Uterus (tissue), 4 donors: Measurements from ENCODE around the gene ADGRG6. TPM values are rescaled to one million over a fixed set of nuclear protein-coding genes. Genes with fewer than 3 reads are reported as not detected.

Experiments used
- DNase-seq, 2 donors: peaks; one replicate each; pipeline ENCODE4 v3.0.0-alpha.2; 2019 to 2020
- H3K27ac ChIP-seq, 2 donors: fragments of 200-600 bp; sonication (generic); 1 replicate in 1 of 2; 2 replicates in 1 of 2; pipeline ENCODE4 v1.5.1; 2016 to 2018
- H3K27me3 ChIP-seq, 2 donors: fragments of 200-600 bp; sonication (generic); one replicate each; pipeline ENCODE4 v1.5.1; 2018 to 2019; ENCODE audit warnings: control low read depth in 1 of 2
- H3K36me3 ChIP-seq, 2 donors: fragments of 200-600 bp; sonication (generic); one replicate each; pipeline ENCODE4 v1.5.1; 2019; ENCODE audit warnings: control low read depth in 1 of 2
- H3K4me1 ChIP-seq, 2 donors: fragments of 200-600 bp; sonication (generic); one replicate each; pipeline ENCODE4 v1.5.1; 2018 to 2019; ENCODE audit warnings: control low read depth in 1 of 2
- H3K4me3 ChIP-seq, 2 donors: fragments of 200-600 bp; sonication (generic); 1 replicate in 1 of 2; 2 replicates in 1 of 2; pipeline ENCODE4 v1.5.1; 2018 to 2019; ENCODE audit warnings: mild to moderate bottlenecking in 1 of 2
- H3K9me3 ChIP-seq, 2 donors: fragments of 200-600 bp; sonication (generic); one replicate each; pipeline ENCODE4 v1.5.1; 2019; ENCODE audit warnings: control low read depth in 1 of 2
- POLR2A ChIP-seq, 2 donors: fragments of 450-650 bp; IDR thresholded peaks; one replicate each; pipeline ENCODE4 v1.6.1; 2016; ENCODE audit warnings: antibody characterized with exemption in 2 of 2, mild to moderate bottlenecking in 1 of 2, moderate library complexity in 1 of 2
- intact Hi-C: fragments of 100-400 bp; cut with DNase I; formaldehyde crosslinking; loops from one replicate; pipeline ENCODE4 v1.15.1; 2023; ENCODE audit warnings: low total_unique reads
- total RNA-seq, 4 donors: library from RNA; depleted of rRNA in 3 of 4; stranded (reverse); fragments of >200 nt in 3 of 4; gene quantifications; one replicate each; pipeline versions ENCODE4 v1.1.0 to v1.2.4, GENCODE V29; 2014 to 2023
- TF ChIP-seq, protein P1 (sequence below), 4 experiments: fragments of 200-600 bp in 2 of 4; fragments of 450-650 bp in 2 of 4; sonication (generic) in 2 of 4; IDR thresholded peaks; one replicate each; pipeline ENCODE4 v1.5.1; 2016 to 2019; ENCODE audit warnings: antibody characterized with exemption in 4 of 4, mild to moderate bottlenecking in 2 of 4, moderate library complexity in 1 of 4
- donor health status: DM: yes; HTN: yes; CAD: no.

The ADGRG6 gene
- total RNA-seq, 4 donors from 2014 or later, result 3.6 to 23.8 (median 9.5) TPM

DNA sequence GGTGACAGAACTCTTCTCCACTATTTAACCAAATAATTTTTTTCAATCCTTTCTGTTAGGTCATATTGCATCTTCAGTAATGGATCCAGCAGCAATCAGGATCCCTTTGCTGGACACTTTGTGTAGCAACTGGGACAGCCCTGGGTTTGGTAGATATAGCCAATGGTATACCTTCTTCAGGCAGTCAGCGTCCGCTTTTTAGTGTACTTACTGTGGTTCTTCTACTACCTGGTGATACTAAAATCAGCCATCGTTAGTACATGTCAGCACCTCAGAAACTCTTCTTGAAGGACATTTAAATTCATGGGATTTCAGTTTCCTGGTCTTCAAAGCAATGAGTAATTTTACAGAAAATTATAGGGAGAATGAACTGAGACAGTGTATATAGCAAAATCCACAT, 93.5 kb downstream of the ADGRG6 start:
- no peak for DNase-seq
- no peak overlapping the region for H3K4me3 ChIP-seq
- H3K9me3 ChIP-seq, result no peaks in the 10 kb centered on the region
- no peak overlapping the region for H3K27ac ChIP-seq
- intact Hi-C loops, result no loop called here
- no peak for TF ChIP-seq POLR2A (IDR thresholded peaks at IDR 0.05)
- TF ChIP-seq, protein P1, sequence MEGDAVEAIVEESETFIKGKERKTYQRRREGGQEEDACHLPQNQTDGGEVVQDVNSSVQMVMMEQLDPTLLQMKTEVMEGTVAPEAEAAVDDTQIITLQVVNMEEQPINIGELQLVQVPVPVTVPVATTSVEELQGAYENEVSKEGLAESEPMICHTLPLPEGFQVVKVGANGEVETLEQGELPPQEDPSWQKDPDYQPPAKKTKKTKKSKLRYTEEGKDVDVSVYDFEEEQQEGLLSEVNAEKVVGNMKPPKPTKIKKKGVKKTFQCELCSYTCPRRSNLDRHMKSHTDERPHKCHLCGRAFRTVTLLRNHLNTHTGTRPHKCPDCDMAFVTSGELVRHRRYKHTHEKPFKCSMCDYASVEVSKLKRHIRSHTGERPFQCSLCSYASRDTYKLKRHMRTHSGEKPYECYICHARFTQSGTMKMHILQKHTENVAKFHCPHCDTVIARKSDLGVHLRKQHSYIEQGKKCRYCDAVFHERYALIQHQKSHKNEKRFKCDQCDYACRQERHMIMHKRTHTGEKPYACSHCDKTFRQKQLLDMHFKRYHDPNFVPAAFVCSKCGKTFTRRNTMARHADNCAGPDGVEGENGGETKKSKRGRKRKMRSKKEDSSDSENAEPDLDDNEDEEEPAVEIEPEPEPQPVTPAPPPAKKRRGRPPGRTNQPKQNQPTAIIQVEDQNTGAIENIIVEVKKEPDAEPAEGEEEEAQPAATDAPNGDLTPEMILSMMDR (IDR thresholded peaks at IDR 0.05), result no peak
- no peaks in the 10 kb centered on the region for H3K27me3 ChIP-seq
- H3K4me1 ChIP-seq, result no peaks in the 10 kb centered on the region
- H3K36me3 ChIP-seq, result no peaks in the 10 kb centered on the region

DNA sequence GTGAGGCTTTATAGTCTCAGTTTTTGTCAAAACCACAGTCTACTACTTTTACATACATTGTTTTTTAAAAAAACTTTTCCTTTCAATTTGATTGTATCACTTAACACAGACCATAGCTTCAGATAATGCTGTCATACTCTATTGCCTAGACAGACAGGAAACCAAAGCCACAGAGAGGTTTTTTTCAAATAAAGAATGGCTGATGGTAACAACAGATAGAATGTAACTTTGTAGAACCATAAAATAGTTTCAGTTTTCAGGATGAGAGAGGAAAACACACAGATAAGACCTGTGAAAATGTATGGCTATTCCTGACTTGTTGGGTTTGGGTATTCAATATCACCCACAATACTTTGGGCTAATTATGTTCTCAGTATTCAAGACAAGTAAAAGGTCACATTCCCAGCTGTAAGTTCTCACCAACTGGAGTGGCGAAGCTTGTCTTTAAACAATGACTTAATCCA, 94.0 kb downstream of the ADGRG6 start:
- TF ChIP-seq, protein P1 (IDR thresholded peaks at IDR 0.05), result no peak
- TF ChIP-seq POLR2A (IDR thresholded peaks at IDR 0.05), result no peak

DNA sequence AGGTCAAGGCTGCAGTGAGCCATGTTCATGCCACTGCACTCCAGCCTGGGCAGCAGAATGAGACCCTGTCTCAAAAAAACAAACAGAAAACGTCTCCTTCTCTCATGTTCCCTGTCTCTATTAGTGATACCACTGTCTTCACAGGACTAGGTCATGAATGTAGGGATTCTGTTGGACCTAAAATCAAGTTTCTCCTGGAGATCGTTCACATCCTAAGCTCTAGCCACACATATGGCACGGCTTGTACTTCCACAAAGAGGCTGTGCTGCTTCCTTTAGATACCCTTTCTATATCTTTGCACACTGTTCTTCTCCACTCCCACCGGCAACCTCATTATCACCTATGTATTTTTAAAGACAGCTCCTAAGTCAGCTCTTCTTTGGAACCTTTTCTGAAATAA, 96.5 kb downstream of the ADGRG6 start:
- H3K36me3 ChIP-seq, result no peaks in the 10 kb centered on the region
- TF ChIP-seq, protein P1 (IDR thresholded peaks at IDR 0.05), result no peak
- TF ChIP-seq POLR2A (IDR thresholded peaks at IDR 0.05), result no peak

More for the DNA sequence above, 94.0 kb downstream of the ADGRG6 start:
- intact Hi-C loops, result no loop called here
- no peaks in the 10 kb centered on the region for H3K4me1 ChIP-seq
- H3K4me3 ChIP-seq, result no peak overlapping the region
- no peaks in the 10 kb centered on the region for H3K36me3 ChIP-seq
- no peaks in the 10 kb centered on the region for H3K9me3 ChIP-seq
- no peak for DNase-seq
- no peak overlapping the region for H3K27ac ChIP-seq
- H3K27me3 ChIP-seq, result no peaks in the 10 kb centered on the region

DNA sequence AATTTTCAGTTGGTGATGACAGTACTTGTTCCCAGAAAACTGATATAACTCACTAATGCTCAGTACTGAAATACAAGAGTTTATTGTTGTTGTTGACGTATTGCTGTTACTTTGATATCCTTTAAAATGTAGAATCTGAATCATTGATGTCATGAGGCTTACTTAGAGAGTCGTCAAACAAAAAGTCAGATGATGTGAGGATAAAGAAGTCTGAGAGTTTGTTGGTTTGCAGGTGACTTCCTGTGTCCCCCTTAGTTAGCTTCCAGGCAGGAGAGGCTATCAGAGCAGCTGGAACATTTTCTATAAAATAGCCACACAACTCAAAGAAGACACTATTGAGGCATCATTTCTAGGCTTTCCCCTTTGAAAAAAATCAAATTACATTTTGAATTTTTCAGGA, 97.9 kb downstream of the ADGRG6 start:
- TF ChIP-seq, protein P1 (IDR thresholded peaks at IDR 0.05), result no peak
- H3K9me3 ChIP-seq, result no peaks in the 10 kb centered on the region
- intact Hi-C loops, result no loop called here

More for the DNA sequence above, 96.5 kb downstream of the ADGRG6 start:
- intact Hi-C loops, result no loop called here
- H3K4me3 ChIP-seq, result no peak overlapping the region
- no peaks in the 10 kb centered on the region for H3K27me3 ChIP-seq
- H3K4me1 ChIP-seq, result no peaks in the 10 kb centered on the region
- H3K27ac ChIP-seq, result no peak overlapping the region
- DNase-seq, result no peak
- no peaks in the 10 kb centered on the region for H3K9me3 ChIP-seq

DNA sequence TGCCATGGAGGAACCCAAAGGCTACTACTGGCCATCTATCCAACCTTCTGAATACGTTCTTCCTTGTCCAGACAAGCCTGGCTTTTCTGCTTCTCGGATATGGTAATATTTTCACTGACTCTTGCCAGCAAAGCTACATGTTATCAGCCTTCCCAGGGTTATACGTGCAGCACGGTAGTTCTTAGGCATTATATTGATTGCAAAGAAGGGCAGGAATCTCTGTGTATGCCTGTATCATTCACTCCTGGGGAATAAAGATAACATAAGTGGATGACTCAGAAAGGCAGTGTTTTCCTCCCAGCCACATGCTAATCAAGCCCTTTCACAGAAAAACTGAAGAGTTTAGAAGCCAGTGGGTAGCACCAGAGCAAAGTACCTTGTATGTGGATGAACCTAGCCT, 98.7 kb downstream of the ADGRG6 start:
- DNase-seq, result no peak
- H3K27ac ChIP-seq, result no peak overlapping the region
- H3K4me1 ChIP-seq, result no peaks in the 10 kb centered on the region
- H3K36me3 ChIP-seq, result no peaks in the 10 kb centered on the region
- no peak for TF ChIP-seq POLR2A (IDR thresholded peaks at IDR 0.05)
- TF ChIP-seq, protein P1 (IDR thresholded peaks at IDR 0.05), result no peak
- intact Hi-C loops, result no loop called here
- no peaks in the 10 kb centered on the region for H3K9me3 ChIP-seq
- H3K27me3 ChIP-seq, result no peaks in the 10 kb centered on the region
- H3K4me3 ChIP-seq, result no peak overlapping the region

More for the DNA sequence above, 97.9 kb downstream of the ADGRG6 start:
- H3K36me3 ChIP-seq, result no peaks in the 10 kb centered on the region
- no peak overlapping the region for H3K27ac ChIP-seq
- H3K4me3 ChIP-seq, result no peak overlapping the region
- no peaks in the 10 kb centered on the region for H3K4me1 ChIP-seq
- DNase-seq, result no peak
- H3K27me3 ChIP-seq, result no peaks in the 10 kb centered on the region
